ENCODE data around the gene LRRK1.
A peak's percentile ranks its signal among the peaks of the same experiment; 100 is the strongest.

LRRK1 gene

DNA sequence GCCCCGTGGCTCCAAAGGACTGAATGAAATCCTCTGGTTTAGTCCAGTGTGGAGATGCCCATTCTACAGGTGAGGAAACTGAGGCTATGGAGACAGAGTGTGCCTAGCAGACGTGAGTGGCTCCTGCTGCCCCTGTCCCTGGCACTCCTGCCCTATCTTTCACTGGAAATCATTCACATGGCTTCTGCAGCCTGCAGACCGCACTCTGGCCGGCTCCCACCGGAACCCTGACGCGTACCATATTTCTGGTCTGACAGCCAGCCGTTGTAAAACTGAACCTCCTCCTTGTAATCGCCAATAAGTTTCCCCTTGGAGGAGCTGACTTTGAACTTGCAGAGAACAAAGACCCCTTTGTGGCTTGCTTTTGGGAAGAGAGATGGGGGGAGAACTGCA, 196.2 kb downstream of the LRRK1 start:
- DNase-seq (ENCODE audit: low read depth), result no peak
- TF ChIP-seq, protein P1, sequence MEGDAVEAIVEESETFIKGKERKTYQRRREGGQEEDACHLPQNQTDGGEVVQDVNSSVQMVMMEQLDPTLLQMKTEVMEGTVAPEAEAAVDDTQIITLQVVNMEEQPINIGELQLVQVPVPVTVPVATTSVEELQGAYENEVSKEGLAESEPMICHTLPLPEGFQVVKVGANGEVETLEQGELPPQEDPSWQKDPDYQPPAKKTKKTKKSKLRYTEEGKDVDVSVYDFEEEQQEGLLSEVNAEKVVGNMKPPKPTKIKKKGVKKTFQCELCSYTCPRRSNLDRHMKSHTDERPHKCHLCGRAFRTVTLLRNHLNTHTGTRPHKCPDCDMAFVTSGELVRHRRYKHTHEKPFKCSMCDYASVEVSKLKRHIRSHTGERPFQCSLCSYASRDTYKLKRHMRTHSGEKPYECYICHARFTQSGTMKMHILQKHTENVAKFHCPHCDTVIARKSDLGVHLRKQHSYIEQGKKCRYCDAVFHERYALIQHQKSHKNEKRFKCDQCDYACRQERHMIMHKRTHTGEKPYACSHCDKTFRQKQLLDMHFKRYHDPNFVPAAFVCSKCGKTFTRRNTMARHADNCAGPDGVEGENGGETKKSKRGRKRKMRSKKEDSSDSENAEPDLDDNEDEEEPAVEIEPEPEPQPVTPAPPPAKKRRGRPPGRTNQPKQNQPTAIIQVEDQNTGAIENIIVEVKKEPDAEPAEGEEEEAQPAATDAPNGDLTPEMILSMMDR (conservative IDR thresholded peaks at IDR 0.05; ENCODE audit: low read depth, low read length), result no peak

GRCh38 chr15:101115786-101116680, 196.9 kb downstream of the LRRK1 start:
- TF ChIP-seq, protein P1 (conservative IDR thresholded peaks at IDR 0.05; ENCODE audit: low read depth, low read length), result no peak
- peak; percentile 69 for DNase-seq (ENCODE audit: low read depth)

More for the DNA sequence above, 196.2 kb downstream of the LRRK1 start:
- no peak overlapping the region for H3K4me3 ChIP-seq (ENCODE audit: low read depth, low read length)

GRCh38 chr15:101116681-101116976, 197.5 kb downstream of the LRRK1 start:
- DNase-seq (ENCODE audit: low read depth), result no peak
- TF ChIP-seq, protein P1 (conservative IDR thresholded peaks at IDR 0.05; ENCODE audit: low read depth, low read length), result no peak
- H3K4me3 ChIP-seq (ENCODE audit: low read depth, low read length), result no peak overlapping the region

More at GRCh38 chr15:101115786-101116680, 196.9 kb downstream of the LRRK1 start:
- no peak overlapping the region for H3K4me3 ChIP-seq (ENCODE audit: low read depth, low read length)

DNA sequence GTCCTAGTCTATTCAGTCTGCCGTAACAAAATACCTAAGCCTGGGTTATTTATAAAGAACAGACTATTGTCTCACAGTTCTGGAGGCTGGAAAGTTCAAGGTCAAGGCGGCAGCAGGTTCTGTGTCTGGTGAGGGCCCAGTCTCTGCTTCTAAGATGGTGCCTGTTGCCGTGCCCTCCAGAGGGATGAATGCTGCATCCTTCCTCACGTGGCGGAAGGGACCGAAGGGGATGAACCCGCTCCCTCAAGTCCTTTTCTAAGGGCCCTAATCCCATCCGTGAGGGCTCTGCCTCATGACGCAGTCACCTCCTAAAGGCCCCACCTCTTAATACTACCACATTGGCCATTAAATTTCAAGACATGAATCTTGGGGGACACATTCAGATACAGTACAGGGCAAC, 199.0 kb downstream of the LRRK1 start:
- no peak for DNase-seq (ENCODE audit: low read depth)
- TF ChIP-seq, protein P1 (conservative IDR thresholded peaks at IDR 0.05; ENCODE audit: low read depth, low read length), result no peak
- no peak overlapping the region for H3K4me3 ChIP-seq (ENCODE audit: low read depth, low read length)

DNA sequence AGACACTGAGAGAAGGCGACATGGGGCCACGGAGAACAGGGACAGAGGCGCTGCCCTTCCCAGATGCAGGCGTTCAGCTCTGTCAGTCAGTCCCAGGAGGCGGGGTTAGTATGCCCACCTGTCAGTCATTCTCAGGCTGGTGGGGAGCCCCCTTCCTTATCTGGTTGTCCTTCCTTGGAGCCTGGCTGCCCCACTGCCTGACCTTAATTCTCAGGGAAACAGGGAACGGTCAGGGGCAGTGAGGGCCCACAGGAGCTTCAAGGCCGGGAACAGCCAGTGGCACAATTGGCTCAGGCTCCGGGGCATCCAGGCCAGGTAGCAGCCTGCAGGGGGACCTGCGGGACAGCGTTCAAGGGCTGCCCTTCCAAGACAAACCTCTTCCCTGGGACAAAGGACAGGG, 199.5 kb downstream of the LRRK1 start:
- TF ChIP-seq, protein P1 (conservative IDR thresholded peaks at IDR 0.05; ENCODE audit: low read depth, low read length), result no peak
- H3K4me3 ChIP-seq (ENCODE audit: low read depth, low read length), result no peak overlapping the region
- no peak for DNase-seq (ENCODE audit: low read depth)

GRCh38 chr15:101119181-101119580, 200.0 kb downstream of the LRRK1 start:
- TF ChIP-seq, protein P1 (conservative IDR thresholded peaks at IDR 0.05; ENCODE audit: low read depth, low read length), result no peak
- DNase-seq (ENCODE audit: low read depth), result no peak
- no peak overlapping the region for H3K4me3 ChIP-seq (ENCODE audit: low read depth, low read length)
